AG09309 (cell line): ENCODE data around the gene NPPA.

Experiments
- DNase-seq: peaks from one replicate; pipeline ENCODE4 v3.0.0-alpha.2; 2010; ENCODE audit warnings: low read depth
- H3K4me3 ChIP-seq: 2 replicates; pipeline ENCODE4 v1.5.1; 2011; ENCODE audit warnings: mild to moderate bottlenecking, low read depth, low read length, moderate library complexity; ENCODE audit not compliant: control insufficient read depth
- CTCF ChIP-seq: IDR thresholded peaks from 2 replicates; pipeline ENCODE4 v1.5.1; 2011; ENCODE audit warnings: mild to moderate bottlenecking, low read depth, low read length, inconsistent platforms; ENCODE audit not compliant: insufficient read depth, control insufficient read depth; ENCODE audit errors: missing control alignments

Gene NPPA

GRCh38 chr1:11879311-11880180 lies 32.0 kb upstream of the NPPA start:
- TF ChIP-seq CTCF: no peak
- H3K4me3 ChIP-seq: no peak overlapping the region
- no peak for DNase-seq

DNA sequence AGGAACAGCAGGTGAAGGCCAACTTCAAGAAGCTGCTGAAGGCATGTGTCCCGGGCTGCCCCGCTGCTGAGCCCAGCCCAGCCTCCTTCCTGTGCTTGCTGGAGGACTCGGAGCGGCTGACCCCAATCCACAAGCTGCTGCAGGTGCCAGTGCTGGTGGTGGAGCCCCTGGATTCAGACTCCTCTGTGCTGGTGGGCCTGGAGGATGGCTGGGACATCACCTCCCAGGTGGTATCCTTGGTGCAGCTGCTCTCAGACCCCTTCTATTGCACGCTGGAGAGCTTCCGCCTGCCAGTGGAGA lies 31.3 kb upstream of the NPPA start:
- no peak for DNase-seq
- no peak for TF ChIP-seq CTCF
- no peak overlapping the region for H3K4me3 ChIP-seq

GRCh38 chr1:11878081-11878890 lies 30.7 kb upstream of the NPPA start:
- no peak for TF ChIP-seq CTCF
- no peak overlapping the region for H3K4me3 ChIP-seq
- DNase-seq: no peak

- no peak for DNase-seq
- H3K4me3 ChIP-seq: no peak overlapping the region
- TF ChIP-seq CTCF: no peak
These were observed 29.5 kb upstream of the NPPA start for GRCh38 chr1:11877074-11877473.

- no peak for DNase-seq
These were observed 27.5 kb upstream of the NPPA start for GRCh38 chr1:11875094-11875493.

GRCh38 chr1:11874624-11875023 lies 27.0 kb upstream of the NPPA start:
- no peak for DNase-seq
- H3K4me3 ChIP-seq: no peak overlapping the region
- TF ChIP-seq CTCF: no peak

More at GRCh38 chr1:11875094-11875493, 27.5 kb upstream of the NPPA start:
- no peak overlapping the region for H3K4me3 ChIP-seq
- no peak for TF ChIP-seq CTCF
